Measurements from ENCODE around the gene PTGDS.
A peak's percentile ranks its signal among the peaks of the same experiment; 100 is the strongest.

Gene PTGDS

DNA sequence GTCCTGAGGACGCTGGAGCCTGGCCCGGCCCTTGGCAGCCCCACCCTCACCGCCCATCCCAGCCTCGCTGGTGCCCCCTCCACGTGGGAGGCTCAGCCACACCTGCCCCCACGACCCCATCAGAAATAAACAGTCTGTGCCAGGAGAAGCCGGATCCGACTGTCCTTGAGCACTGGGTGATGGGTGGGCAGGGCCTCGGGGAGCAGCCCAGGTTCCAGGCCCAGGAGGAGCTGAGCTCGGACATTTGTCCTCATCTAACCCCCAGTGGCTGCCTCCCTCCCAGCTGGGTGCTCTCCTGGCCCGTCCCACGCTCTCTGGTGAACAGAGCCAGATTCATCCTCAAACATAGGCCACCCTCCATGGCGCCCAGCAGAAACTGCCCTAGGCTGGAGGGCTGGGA, 4.6 kb upstream of the PTGDS start:
- no peak overlapping the region for H3K27ac ChIP-seq
- TF ChIP-seq, protein P1, sequence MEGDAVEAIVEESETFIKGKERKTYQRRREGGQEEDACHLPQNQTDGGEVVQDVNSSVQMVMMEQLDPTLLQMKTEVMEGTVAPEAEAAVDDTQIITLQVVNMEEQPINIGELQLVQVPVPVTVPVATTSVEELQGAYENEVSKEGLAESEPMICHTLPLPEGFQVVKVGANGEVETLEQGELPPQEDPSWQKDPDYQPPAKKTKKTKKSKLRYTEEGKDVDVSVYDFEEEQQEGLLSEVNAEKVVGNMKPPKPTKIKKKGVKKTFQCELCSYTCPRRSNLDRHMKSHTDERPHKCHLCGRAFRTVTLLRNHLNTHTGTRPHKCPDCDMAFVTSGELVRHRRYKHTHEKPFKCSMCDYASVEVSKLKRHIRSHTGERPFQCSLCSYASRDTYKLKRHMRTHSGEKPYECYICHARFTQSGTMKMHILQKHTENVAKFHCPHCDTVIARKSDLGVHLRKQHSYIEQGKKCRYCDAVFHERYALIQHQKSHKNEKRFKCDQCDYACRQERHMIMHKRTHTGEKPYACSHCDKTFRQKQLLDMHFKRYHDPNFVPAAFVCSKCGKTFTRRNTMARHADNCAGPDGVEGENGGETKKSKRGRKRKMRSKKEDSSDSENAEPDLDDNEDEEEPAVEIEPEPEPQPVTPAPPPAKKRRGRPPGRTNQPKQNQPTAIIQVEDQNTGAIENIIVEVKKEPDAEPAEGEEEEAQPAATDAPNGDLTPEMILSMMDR (IDR thresholded peaks at IDR 0.05): no peak
- no peak for TF ChIP-seq ZFX (IDR thresholded peaks at IDR 0.05; ENCODE audit: borderline replicate concordance)

DNA sequence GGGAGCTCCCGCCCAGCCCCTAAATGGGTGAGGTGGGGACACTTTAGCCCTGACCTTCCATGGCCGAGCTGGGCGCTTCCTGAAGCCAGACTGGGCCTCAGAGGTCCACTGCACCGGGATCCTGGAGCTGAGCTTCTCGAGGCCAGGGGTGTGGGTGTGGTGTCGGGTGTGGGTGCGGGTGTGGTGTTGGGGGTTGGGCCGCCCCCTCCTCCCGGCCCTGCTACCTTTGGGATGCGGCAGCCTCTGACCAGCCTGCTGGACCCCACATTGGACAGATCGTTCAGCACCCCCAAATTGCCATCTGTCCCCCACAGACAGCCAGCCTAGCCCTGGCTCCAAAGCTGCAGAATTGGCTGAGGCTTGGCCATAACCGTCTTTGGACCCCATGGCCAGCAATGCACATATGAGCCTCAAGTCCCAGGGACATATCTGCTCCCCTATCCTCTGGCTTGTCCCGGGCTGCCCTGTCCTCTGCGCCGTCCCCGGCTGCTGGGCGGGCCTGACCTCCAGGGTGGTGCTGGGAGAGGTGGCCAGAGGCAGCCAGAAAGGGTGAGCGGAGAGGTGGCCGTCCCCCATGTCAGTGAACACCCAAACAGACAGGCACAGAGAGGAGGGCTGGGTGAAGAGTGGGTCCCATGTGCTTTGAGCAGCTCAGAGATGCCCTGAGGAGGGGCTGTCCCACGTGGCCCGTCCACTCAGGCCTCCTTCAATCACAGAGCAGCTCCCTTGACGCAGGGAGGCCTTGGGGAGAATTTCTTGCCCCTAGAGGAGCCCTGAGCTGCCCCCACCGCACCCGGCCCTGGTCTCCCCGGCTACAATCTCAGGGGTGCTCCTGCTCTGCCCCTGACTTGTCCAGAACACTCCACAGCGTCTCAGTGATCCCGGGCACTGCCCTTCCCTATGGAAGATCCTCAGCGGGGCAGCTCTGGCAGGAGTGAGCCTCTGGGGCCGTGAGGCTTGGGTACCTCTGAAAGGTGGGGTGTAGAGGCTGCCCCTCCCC, 3.4 kb upstream of the PTGDS start:
- TF ChIP-seq, protein P1 (IDR thresholded peaks at IDR 0.05): no peak
- no peak for TF ChIP-seq ZFX (IDR thresholded peaks at IDR 0.05; ENCODE audit: borderline replicate concordance)
- no peak overlapping the region for H3K27ac ChIP-seq

DNA sequence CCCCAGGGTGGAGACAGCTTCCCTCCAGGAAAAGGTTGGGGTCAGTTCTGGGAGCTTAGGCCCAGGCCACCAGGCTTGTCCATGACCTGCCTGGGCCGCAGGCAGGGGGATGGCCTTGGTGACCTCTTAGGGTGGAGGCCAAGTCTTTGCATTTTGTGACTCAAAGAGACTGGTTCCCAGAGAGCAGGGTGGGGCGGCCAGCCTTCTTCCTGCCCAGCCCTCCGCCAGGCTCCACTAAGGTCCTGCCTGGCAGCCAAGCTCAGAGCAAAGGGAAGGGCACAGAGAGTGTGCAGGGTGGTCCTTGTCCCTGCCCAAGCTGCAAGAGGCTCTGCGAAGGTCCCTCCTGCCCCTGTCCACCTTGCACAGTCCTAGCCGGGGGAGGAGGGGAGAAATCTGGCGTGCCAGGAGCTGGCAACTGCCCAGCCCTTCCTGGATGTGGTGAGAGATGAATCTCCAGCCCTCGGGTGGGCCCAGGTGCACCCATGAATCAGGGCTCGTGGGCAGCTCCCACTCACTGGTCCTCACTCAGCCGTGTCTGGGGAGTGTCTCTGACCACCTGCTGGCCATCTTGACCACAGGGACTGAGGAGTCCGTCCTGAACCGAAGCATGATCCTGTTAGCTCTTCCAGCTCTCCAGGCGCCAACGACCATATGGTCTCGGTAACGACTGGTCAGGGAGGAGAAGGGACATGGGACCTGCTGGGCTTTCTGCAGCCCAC, 2.3 kb upstream of the PTGDS start:
- TF ChIP-seq, protein P1 (IDR thresholded peaks at IDR 0.05): no peak
- no peak for TF ChIP-seq ZFX (IDR thresholded peaks at IDR 0.05; ENCODE audit: borderline replicate concordance)
- H3K27ac ChIP-seq: no peak overlapping the region

DNA sequence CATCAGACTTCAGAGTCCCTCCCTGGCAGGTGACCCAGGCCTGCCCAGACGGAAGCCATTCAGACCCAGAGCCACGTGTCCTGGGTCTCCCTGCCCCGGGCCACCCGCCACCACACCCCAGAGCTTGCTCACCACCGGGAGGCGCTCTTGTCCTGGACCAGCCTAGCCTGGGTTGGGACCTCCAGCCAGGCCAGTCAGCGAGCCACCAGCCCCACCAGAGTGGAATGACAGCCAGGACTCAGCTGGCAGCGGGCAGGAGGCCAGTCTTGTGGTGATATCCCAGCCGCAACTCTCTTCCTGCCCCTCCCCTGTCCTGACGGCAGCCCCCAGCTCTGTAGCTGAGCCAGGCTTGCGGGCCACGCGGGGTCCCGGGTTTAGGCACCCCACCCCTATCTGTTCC, 1.7 kb upstream of the PTGDS start:
- no peak overlapping the region for H3K27ac ChIP-seq
- TF ChIP-seq, protein P1 (IDR thresholded peaks at IDR 0.05): peak; percentile 24
- TF ChIP-seq ZFX (IDR thresholded peaks at IDR 0.05; ENCODE audit: borderline replicate concordance): no peak

DNA sequence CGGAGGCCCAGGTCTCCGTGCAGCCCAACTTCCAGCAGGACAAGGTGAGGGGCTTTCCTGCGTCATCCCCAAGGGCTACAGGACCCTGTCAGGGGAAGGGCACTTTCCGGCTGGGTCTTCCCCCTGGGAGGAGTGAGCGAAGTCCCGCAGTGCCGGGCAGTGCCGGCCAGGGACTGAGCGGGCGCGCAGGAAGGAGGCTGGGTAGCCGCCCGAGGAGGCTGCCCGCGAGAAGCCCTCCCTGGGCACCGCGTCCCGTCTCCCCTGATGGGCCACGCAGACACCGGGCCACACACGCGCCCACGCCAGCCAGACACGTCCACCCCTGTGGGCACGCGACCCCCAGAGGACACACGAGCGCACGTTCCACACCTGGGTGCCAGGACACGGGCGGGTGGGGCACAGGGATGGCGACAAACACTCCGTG, 357 bp downstream of the PTGDS start:
- peak overlapping the region; percentile 29; the same call in 1 of the 2 replicates for H3K27ac ChIP-seq
- TF ChIP-seq, protein P1 (IDR thresholded peaks at IDR 0.05): no peak
- no peak for TF ChIP-seq ZFX (IDR thresholded peaks at IDR 0.05; ENCODE audit: borderline replicate concordance)

DNA sequence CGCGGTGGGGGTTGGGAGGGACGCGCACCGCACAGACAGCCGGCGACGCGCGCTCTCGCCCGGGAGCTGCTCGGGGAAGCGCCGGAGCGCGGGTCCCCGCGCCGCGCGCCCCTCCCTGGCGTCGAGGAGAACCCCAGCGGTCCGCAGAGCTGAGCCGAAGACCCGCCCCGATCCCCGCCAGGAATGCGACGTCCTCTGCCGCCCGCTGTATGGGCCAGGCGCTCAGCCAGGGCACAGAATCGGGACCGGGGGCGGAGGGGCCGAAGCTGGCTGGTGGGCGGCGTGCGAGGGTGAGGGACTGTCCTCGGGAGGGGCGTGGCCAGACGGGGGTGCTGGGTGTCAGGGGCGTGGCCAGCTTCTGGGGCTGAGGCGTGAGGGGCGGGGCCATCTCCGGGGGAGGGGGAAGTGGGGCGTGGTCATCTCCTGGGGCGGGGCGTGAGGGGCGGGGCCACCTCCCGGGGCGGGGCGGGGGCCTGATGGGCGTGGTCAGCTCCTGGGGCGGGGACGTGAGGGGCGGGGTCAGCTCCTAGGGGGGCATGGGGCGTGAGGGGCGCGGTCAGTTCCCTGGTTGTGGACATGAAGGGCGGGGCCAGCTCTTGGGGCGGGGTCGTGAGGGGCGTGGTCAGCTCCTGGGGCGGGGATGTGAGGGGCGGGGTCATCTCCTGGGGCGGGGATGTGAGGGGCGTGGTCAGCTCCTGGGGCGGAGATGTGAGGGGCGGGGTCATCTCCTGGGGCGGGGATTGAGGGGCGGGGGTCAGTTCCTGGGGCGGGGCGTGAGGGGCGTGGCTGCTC, 965 bp downstream of the PTGDS start:
- TF ChIP-seq ZFX (IDR thresholded peaks at IDR 0.05; ENCODE audit: borderline replicate concordance): no peak
- TF ChIP-seq, protein P1 (IDR thresholded peaks at IDR 0.05): no peak
- peak overlapping the region; percentile 29; the same call in 1 of the 2 replicates for H3K27ac ChIP-seq
